Endometrial microvascular endothelial cells (primary cell): Measurements from ENCODE around the gene HOXC12. TPM values are rescaled to one million over a fixed set of nuclear protein-coding genes. Genes with fewer than 3 reads are reported as not detected.

Source experiments
- in situ Hi-C: cut with HindIII; loops from 2 replicates; pipeline ENCODE4 v1.10.0; 2017; ENCODE audit warnings: low sequenced_read_pairs, low pct_unique_long_range_greater_than_20kb; ENCODE audit errors: inconsistent ontology term
- total RNA-seq: library from RNA; depleted of rRNA; stranded (reverse); fragments of >200 nt; gene quantifications from one replicate; pipeline ENCODE4 v1.2.3, GENCODE V29; 2015; ENCODE audit errors: inconsistent ontology term

The HOXC12 gene
- total RNA-seq, 1 donor from 2014 or later, result not detected

GRCh38 chr12:53990311-53991076 lies 35.8 kb downstream of the HOXC12 start:
- in situ Hi-C loops, result no loop called here

- in situ Hi-C loops, result no loop called here
Measured at GRCh38 chr12:53991077-53991460, 36.4 kb downstream of the HOXC12 start.

GRCh38 chr12:53992377-53992889 lies 37.7 kb downstream of the HOXC12 start:
- in situ Hi-C loops, result no loop called here

GRCh38 chr12:53993162-53994008 lies 38.7 kb downstream of the HOXC12 start:
- in situ Hi-C loops, result no loop called here

DNA sequence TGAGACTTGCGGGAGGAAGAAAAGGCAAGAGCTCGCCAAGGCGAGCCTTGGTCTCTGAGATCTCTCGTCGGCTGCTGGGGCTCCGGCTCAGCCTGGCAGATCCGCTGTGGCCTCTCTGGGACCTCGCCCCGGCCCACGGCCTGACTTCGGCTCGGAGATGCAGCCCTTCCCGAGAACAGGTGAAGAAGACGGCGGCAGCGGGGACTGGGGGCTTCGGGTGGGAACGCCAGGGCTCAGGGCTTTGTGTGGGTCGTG lies 39.2 kb downstream of the HOXC12 start:
- in situ Hi-C loops, result no loop called here

DNA sequence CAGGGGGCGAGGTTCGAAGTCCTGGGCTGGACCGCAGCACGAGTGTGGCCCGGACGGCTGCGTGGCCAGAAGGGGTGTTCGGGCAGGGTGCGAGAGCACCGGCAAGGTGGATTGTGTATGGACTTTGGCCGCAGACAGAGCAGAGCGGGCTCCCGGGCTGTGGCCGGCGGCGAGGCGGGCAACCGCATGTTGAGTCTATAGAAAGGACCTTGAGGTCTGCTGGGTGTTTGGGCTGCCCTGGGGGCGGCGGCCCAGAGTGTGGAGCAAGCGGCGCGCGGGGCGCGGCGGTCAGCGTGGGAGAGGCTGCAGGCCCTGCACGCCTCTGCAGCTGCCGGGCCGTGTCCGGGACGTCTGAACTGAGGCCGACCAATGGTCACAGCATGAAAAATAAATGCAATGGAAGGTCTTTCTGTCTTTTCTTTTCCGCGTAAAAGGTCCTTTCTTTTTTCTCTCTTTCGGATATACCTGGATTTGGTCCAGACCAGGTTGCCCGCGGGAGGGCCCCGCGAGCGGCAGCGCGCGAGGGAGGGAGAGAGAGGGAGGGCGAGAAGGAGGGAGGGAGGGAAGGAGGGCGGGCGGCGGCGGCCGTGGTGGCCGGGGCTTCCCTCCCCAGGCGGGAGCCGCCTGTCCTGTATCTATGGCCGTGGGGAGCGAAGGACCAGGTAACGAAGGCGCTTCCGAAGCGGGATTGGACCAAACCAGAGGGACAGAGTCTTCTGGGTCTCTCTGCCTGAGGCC lies 39.7 kb downstream of the HOXC12 start:
- in situ Hi-C loops, result no loop called here

GRCh38 chr12:53995002-53995377 lies 40.3 kb downstream of the HOXC12 start:
- in situ Hi-C loops, result no loop called here

- in situ Hi-C loops, result no loop called here
Measured at GRCh38 chr12:53995378-53996239, 40.9 kb downstream of the HOXC12 start.

- in situ Hi-C loops, result no loop called here
Measured at GRCh38 chr12:53996240-53997203, 41.8 kb downstream of the HOXC12 start.

DNA sequence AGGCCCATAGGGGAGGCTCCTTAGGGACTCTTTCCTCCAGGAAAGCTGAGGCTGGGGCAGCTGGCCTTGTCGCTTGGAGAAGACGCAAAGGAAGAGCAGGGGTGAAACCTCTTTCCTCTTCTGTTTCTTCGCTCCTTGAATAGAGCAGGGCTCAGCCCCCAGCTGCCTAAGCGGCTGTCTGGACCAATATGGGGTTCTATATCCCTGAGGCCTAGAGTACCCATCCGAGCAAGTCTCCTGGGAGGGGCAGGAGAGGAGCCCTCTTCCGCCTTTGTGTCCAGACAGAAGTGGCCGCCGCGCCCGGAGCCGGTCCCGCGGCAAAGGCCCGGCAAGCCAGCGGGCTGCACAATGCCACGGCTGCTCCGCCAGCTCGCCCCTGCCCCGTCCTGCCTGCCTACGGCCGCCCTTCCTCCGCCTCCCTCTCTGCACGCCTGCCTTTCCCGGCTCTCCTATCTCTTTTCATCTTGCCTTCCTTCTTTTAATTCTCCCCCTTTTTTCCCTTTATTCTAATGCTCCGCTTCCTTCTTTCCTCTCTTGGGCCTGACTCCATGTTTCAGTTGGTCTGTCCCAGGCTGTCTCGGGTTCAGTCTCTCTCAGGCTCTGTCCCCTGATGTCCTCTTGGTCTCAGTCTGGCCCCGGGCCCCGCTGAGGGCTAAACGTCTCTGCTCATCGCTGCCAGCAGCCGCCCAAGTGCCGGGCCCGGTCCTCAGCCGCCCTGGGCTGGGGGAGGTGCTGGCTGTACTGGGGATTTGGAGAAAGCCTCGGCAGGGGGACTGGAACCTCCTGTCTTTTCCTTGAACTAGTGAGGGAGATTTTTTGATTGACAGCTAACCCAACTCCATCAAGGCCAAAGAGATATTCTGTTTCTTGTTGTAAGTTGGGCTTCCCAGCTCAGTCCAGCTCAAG lies 42.8 kb downstream of the HOXC12 start:
- in situ Hi-C loops, result no loop called here

DNA sequence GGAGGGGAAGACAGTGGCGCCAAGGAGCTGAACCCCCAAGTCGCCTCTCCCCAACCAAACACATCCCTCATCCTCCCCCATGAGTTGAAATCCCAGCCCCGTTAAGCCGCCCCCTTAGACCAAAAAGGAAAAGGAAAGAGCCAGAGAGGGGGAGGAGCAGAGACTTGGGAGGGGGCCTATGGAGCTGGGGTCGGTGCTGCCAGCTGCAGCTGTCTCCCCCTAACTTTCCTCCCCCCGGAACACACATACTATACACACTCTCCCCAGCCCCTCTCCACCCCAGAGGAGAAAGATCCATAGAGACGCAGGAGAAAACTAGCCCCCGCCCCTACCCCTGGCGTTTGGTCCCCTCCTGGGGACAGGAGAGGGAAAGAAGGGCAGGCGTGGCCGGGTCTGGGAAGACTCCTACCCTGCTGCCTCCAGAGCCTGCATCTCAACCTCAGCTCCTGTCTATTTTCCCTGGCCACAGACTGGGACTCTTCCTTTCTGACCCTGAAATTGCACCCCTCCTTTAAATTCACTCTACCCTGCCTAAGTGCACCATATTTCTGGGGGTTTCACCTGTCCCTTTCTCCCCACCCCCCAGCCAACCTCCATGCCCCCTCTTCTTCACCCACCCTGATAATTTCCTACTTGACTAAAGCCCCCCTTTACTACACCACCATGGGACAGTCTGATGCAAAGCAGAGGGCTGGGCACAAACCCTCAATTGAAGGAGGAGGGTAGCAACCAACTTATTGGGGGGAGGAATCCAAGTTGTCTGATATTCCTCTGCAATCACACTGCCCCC lies 43.6 kb downstream of the HOXC12 start:
- in situ Hi-C loops, result no loop called here

DNA sequence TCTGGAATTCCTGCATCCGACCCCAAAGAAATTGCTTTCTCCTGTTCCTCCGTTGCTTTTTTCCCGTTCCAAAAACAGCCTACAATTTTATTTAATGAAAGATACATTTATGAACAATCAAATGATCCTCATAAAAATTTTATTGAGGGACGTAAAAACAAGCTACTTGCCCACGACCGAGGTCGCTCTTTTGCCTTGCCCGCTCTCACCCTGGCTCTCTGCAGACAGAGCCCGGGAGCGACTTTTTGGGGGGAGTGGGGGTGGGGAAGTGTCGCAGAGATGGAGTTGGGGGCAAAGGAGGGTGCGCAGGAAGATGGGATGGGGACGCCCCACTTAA lies 44.2 kb downstream of the HOXC12 start:
- in situ Hi-C loops, result no loop called here

DNA sequence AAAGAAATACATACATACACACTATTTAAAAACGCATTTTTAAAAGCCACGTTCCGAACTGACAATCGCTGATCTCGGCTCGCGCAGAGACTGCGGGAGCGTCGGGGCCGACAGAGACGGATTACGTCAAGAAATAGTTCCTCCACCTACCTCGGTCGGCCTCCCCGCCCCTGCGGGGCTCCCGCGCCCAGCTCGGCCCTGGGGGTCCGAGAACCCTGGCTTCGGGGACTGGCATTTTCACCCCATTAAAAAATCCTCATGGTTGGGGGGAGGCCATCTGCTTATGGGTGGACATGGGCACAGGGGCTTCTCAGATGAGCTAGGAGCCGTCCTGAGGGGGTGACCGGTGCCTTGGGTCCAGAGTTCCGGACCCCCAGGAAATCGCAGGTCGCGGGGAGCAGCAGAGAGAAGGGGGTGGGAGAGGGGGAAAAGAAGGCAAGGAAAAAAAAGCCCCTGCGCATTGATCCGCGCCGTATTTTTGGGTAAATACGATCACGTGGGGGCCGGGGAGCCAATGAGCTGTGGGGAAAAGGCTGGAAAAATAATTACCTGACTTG lies 44.9 kb downstream of the HOXC12 start:
- in situ Hi-C loops, result loop anchor here (25.0 kb wide), 1 partner anchor 213 kb away; no protein-coding TSS in a partner anchor

DNA sequence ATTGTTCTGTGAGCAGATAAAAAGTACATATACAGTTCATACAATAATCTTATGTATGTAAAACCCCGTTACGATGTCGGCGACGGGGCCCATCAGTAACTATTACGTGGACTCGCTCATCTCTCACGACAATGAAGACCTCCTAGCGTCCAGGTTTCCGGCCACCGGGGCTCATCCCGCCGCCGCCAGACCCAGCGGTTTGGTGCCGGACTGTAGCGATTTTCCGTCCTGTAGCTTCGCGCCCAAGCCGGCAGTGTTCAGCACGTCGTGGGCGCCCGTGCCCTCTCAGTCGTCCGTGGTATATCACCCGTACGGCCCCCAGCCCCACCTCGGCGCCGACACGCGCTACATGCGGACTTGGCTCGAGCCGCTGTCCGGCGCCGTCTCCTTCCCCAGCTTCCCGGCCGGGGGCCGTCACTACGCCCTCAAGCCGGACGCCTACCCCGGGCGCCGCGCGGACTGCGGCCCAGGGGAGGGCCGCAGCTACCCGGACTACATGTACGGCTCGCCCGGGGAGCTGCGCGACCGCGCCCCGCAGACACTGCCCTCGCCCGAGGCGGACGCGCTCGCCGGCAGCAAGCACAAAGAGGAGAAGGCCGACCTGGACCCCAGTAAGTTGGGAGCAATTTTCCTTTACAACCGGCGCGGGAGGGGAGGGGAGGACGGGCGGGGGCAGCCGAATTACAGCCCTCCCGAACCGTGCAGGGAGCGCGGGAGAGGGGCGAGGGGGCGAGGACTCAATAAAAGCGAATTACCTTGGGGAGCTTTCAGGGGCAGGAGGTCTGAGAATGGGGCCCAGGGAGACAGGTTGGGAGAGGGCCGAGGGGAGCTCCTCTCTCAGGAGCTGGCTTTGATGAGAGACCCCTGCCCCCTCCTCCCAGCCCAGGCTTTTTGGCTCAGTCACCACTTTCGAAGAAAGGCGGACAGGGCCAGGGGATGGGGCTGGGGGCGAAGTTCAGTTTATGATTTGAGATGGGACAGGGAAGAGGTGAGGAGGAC lies 45.7 kb downstream of the HOXC12 start, which contains the start of gene HOXC9:
Gene HOXC9 (plus strand): TSS at position 46 of the 999 bp plus-strand sequence. CDS start 28 bp downstream, at position 74.
- in situ Hi-C loops, result loop anchor here (25.0 kb wide), 1 partner anchor 212 kb away; no protein-coding TSS in a partner anchor
